ENCODE measurements around the gene PPCS.
"Not testable (repeated sequence)": the region's sequence is repeated elsewhere in the genome, so short reads cannot be mapped to it uniquely, and the experiment has no call there.

- TF ChIP-seq USF2 (IDR thresholded peaks at IDR 0.05; ENCODE audit: low read depth, low read length); CTCF (conservative IDR thresholded peaks at IDR 0.05; ENCODE audit: low read depth, low read length); POLR2A (IDR thresholded peaks at IDR 0.05; ENCODE audit: low read depth, low read length); MXI1 (IDR thresholded peaks at IDR 0.05; ENCODE audit: borderline replicate concordance, low read depth, low read length): not testable (repeated sequence)
These were observed 45.7 kb downstream of the PPCS start for GRCh38 chr1:42502031-42502430.

All from IMR-90 (cell line).